NCI-H128 (cell line): ENCODE data around the gene TNS3.

Experiments used
- DNase-seq: peaks from one replicate; lab custom pipeline; 2025; ENCODE audit not compliant: unreplicated experiment; lab: John Stamatoyannopoulos, UW

TNS3 gene

GRCh38 chr7:47433564-47433895 is 148.4 kb downstream of the TNS3 start:
- no peak for DNase-seq

GRCh38 chr7:47432671-47433563 is 149.0 kb downstream of the TNS3 start:
- DNase-seq, result no peak

- no peak for DNase-seq
Observed at GRCh38 chr7:47430422-47430821, 151.5 kb downstream of the TNS3 start.

- no peak for DNase-seq
Observed at GRCh38 chr7:47428768-47429472, 153.0 kb downstream of the TNS3 start.

GRCh38 chr7:47428052-47428767 is 153.7 kb downstream of the TNS3 start:
- DNase-seq, result no peak

GRCh38 chr7:47427051-47427643 is 154.8 kb downstream of the TNS3 start:
- DNase-seq, result no peak

- DNase-seq, result no peak
Observed at GRCh38 chr7:47424523-47424922, 157.4 kb downstream of the TNS3 start.

GRCh38 chr7:47423196-47423595 is 158.7 kb downstream of the TNS3 start:
- no peak for DNase-seq

GRCh38 chr7:47422611-47423010 is 159.3 kb downstream of the TNS3 start:
- no peak for DNase-seq

GRCh38 chr7:47421456-47421855 is 160.5 kb downstream of the TNS3 start:
- no peak for DNase-seq

GRCh38 chr7:47420122-47420780 is 161.7 kb downstream of the TNS3 start:
- DNase-seq, result no peak

GRCh38 chr7:47419471-47419870 is 162.4 kb downstream of the TNS3 start:
- no peak for DNase-seq

GRCh38 chr7:47418601-47419309 is 163.2 kb downstream of the TNS3 start:
- no peak for DNase-seq

- DNase-seq, result no peak
Observed at GRCh38 chr7:47416492-47417480, 165.1 kb downstream of the TNS3 start.

- no peak for DNase-seq
Observed at GRCh38 chr7:47415318-47416212, 166.3 kb downstream of the TNS3 start.

- DNase-seq, result no peak
Observed at GRCh38 chr7:47414342-47415317, 167.3 kb downstream of the TNS3 start.
